Measurements from ENCODE around the gene TIGD4. TPM values are rescaled to one million over a fixed set of nuclear protein-coding genes. Genes with fewer than 3 reads are reported as not detected.

The TIGD4 gene
- total RNA-seq, 4 donors from 2014 or later, result 1.5 to 3.9 (median 2.6) TPM; not detected in 1

- intact Hi-C loops (cut with DNase I; ENCODE audit: low total_unique reads), result no loop called here
- DNase-seq, result no peak
- H3K4me3 ChIP-seq, result no peak overlapping the region
- H3K9me3 ChIP-seq, result no peaks in the 10 kb centered on the region
- no peaks in the 10 kb centered on the region for H3K4me1 ChIP-seq
- H3K27me3 ChIP-seq, result no peaks in the 10 kb centered on the region
- H3K36me3 ChIP-seq, result peaks cover 0 to 4% of the 10 kb centered on the region in 2 donors
- no peak for TF ChIP-seq POLR2A (IDR thresholded peaks at IDR 0.05)
- TF ChIP-seq CTCF (IDR thresholded peaks at IDR 0.05), result no peak
- no peak overlapping the region for H3K27ac ChIP-seq
Observed at GRCh38 chr4:152763796-152764195, 15.7 kb downstream of the TIGD4 start.

GRCh38 chr4:152748619-152749018 lies 30.9 kb downstream of the TIGD4 start:
- DNase-seq, result no peak
- Histone ChIP-seq H3K36me3 (no peaks in the 10 kb centered on the region), H3K27me3 (no peaks in the 10 kb centered on the region), H3K4me3 (no peak overlapping the region), H3K4me1 (no peaks in the 10 kb centered on the region), H3K27ac (no peak overlapping the region), H3K9me3 (no peaks in the 10 kb centered on the region)
- intact Hi-C loops (cut with DNase I; ENCODE audit: low total_unique reads), result no loop called here
- TF ChIP-seq POLR2A (IDR thresholded peaks at IDR 0.05) (no peak), CTCF (IDR thresholded peaks at IDR 0.05) (no peak)

- Histone ChIP-seq H3K4me3 (no peak overlapping the region), H3K9me3 (no peaks in the 10 kb centered on the region), H3K4me1 (no peaks in the 10 kb centered on the region), H3K27ac (no peak overlapping the region), H3K27me3 (no peaks in the 10 kb centered on the region), H3K36me3 (no peaks in the 10 kb centered on the region)
- intact Hi-C loops (cut with DNase I; ENCODE audit: low total_unique reads), result no loop called here
- TF ChIP-seq POLR2A (IDR thresholded peaks at IDR 0.05) (no peak), CTCF (IDR thresholded peaks at IDR 0.05) (no peak)
- DNase-seq, result no peak
Observed at GRCh38 chr4:152747444-152747843, 32.1 kb downstream of the TIGD4 start.

GRCh38 chr4:152738827-152739226 lies 40.7 kb downstream of the TIGD4 start:
- H3K36me3 ChIP-seq, result no peaks in the 10 kb centered on the region
- no peaks in the 10 kb centered on the region for H3K9me3 ChIP-seq
- H3K4me3 ChIP-seq, result no peak overlapping the region
- intact Hi-C loops (cut with DNase I; ENCODE audit: low total_unique reads), result no loop called here
- no peaks in the 10 kb centered on the region for H3K4me1 ChIP-seq
- no peak for DNase-seq
- H3K27me3 ChIP-seq, result no peaks in the 10 kb centered on the region
- H3K27ac ChIP-seq, result no peak overlapping the region
- TF ChIP-seq POLR2A (IDR thresholded peaks at IDR 0.05), result no peak
- no peak for TF ChIP-seq CTCF (IDR thresholded peaks at IDR 0.05)

GRCh38 chr4:152735906-152736305 lies 43.6 kb downstream of the TIGD4 start:
- no peak for DNase-seq
- no peak overlapping the region for H3K4me3 ChIP-seq

More at GRCh38 chr4:152735906-152736305, 43.6 kb downstream of the TIGD4 start:
- intact Hi-C loops (cut with DNase I; ENCODE audit: low total_unique reads), result no loop called here
- Histone ChIP-seq H3K27ac (no peak overlapping the region), H3K9me3 (no peaks in the 10 kb centered on the region), H3K27me3 (no peaks in the 10 kb centered on the region), H3K4me1 (no peaks in the 10 kb centered on the region), H3K36me3 (no peaks in the 10 kb centered on the region)
- TF ChIP-seq CTCF (IDR thresholded peaks at IDR 0.05) (no peak), POLR2A (IDR thresholded peaks at IDR 0.05) (no peak)

Data from uterus (tissue), 4 donors.